Measurements from ENCODE around the gene GPC6. TPM values are rescaled to one million over a fixed set of nuclear protein-coding genes. Genes with fewer than 3 reads are reported as not detected.
"Not testable (repeated sequence)": the region's sequence is repeated elsewhere in the genome, so short reads cannot be mapped to it uniquely, and the experiment has no call there.

GPC6 gene
- total RNA-seq, 1 donor from 2014 or later, result 63.0 TPM

DNA sequence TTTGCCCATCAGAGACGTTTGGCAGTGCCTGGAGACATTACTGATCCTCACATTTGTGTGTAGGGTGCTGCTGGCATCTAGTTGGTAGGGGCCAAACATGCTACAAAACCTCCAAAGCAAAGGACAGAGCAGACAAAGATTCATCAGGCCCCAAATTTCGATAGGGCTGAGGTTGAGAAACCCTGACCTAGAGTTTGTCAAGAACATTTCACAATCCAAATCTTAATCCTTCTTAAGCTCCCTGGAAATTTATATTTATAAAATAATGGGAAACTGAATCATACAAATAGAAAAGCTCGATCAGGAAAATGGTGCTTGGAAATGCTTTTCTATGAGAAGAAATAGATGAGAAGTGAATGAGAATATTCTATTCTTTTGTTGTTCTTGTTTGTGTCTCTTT lies 979.3 kb downstream of the GPC6 start:
- Histone ChIP-seq H4K20me1 (ENCODE audit: insufficient read depth, low read length) (no peaks in the 10 kb centered on the region), H3K36me3 (ENCODE audit: insufficient read depth, low read length) (no peaks in the 10 kb centered on the region), H3K4me3 (ENCODE audit: insufficient read depth, low read depth, low read length) (no peak overlapping the region), H3K9ac (ENCODE audit: low read length) (no peak overlapping the region), H3K79me2 (ENCODE audit: insufficient read depth, low read length) (no peaks in the 10 kb centered on the region), H3K9me3 (ENCODE audit: insufficient read depth, low read depth, low read length) (no peaks in the 10 kb centered on the region), H3K4me2 (ENCODE audit: low read length) (no peak overlapping the region), H3K27me3 (ENCODE audit: insufficient read depth, low read length) (no peaks in the 10 kb centered on the region), H3K27ac (ENCODE audit: low read depth, low read length) (no peak overlapping the region), H3K4me1 (ENCODE audit: insufficient read depth, low read length) (no peaks in the 10 kb centered on the region), H2AFZ (ENCODE audit: low read depth, low read length) (no peak overlapping the region)
- H3K27ac Mint-ChIP-seq (ENCODE audit: unreplicated experiment), result no peak overlapping the region
- H3K36me3 Mint-ChIP-seq (ENCODE audit: low read depth, unreplicated experiment), result no peaks in the 10 kb centered on the region
- DNase-seq (ENCODE audit: low read depth), result no peak
- H3K27me3 Mint-ChIP-seq (ENCODE audit: low read depth, unreplicated experiment), result no peaks in the 10 kb centered on the region
- H3K4me1 Mint-ChIP-seq (ENCODE audit: low read depth, unreplicated experiment), result peaks cover 5% of the 10 kb centered on the region
- TF ChIP-seq, protein P1, sequence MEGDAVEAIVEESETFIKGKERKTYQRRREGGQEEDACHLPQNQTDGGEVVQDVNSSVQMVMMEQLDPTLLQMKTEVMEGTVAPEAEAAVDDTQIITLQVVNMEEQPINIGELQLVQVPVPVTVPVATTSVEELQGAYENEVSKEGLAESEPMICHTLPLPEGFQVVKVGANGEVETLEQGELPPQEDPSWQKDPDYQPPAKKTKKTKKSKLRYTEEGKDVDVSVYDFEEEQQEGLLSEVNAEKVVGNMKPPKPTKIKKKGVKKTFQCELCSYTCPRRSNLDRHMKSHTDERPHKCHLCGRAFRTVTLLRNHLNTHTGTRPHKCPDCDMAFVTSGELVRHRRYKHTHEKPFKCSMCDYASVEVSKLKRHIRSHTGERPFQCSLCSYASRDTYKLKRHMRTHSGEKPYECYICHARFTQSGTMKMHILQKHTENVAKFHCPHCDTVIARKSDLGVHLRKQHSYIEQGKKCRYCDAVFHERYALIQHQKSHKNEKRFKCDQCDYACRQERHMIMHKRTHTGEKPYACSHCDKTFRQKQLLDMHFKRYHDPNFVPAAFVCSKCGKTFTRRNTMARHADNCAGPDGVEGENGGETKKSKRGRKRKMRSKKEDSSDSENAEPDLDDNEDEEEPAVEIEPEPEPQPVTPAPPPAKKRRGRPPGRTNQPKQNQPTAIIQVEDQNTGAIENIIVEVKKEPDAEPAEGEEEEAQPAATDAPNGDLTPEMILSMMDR (IDR thresholded peaks at IDR 0.05; ENCODE audit: insufficient read depth, low read depth, low read length), result no peak
- TF ChIP-seq EZH2 (IDR thresholded peaks at IDR 0.05; ENCODE audit: insufficient read depth, low read length), result no peak
- peaks cover 2% of the 10 kb centered on the region for H3K9me3 Mint-ChIP-seq (ENCODE audit: unreplicated experiment)
- FAIRE-seq, result no peak
- no peak overlapping the region for H3K4me3 Mint-ChIP-seq (ENCODE audit: unreplicated experiment)

DNA sequence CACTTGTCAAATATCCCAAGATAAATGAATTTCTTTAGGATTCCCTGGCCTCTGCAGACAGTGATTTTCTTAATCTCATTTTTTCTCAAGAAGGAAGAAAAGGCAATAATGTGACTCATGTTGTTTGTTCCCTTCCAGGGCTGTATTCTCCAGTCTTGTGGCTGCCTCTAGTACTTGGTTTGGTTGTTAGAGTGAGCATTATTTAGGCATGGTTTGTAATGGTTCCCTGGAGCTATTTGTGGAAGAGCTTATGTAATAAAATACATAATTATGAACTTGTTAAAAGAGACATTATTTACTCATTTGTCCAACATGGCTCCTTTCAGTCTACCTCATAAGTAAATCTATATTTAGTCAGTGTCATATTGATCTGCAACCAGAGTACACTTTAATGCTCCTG lies 982.5 kb downstream of the GPC6 start:
- H3K79me2 ChIP-seq (ENCODE audit: insufficient read depth, low read length), result no peaks in the 10 kb centered on the region
- no peak for TF ChIP-seq EZH2 (IDR thresholded peaks at IDR 0.05; ENCODE audit: insufficient read depth, low read length)
- TF ChIP-seq, protein P1 (IDR thresholded peaks at IDR 0.05; ENCODE audit: insufficient read depth, low read depth, low read length), result no peak
- Mint-ChIP-seq H3K9me3 (ENCODE audit: unreplicated experiment) (no peaks in the 10 kb centered on the region), H3K4me1 (ENCODE audit: low read depth, unreplicated experiment) (peaks cover 5% of the 10 kb centered on the region), H3K4me3 (ENCODE audit: unreplicated experiment) (no peak overlapping the region), H3K36me3 (ENCODE audit: low read depth, unreplicated experiment) (no peaks in the 10 kb centered on the region), H3K27ac (ENCODE audit: unreplicated experiment) (no peak overlapping the region), H3K27me3 (ENCODE audit: low read depth, unreplicated experiment) (no peaks in the 10 kb centered on the region)
- DNase-seq (ENCODE audit: low read depth), result no peak
- H3K4me2 ChIP-seq (ENCODE audit: low read length), result no peak overlapping the region
- no peak overlapping the region for H2AFZ ChIP-seq (ENCODE audit: low read depth, low read length)
- FAIRE-seq, result peak; percentile 26
- no peak overlapping the region for H3K4me3 ChIP-seq (ENCODE audit: insufficient read depth, low read depth, low read length)
- no peaks in the 10 kb centered on the region for H3K9me3 ChIP-seq (ENCODE audit: insufficient read depth, low read depth, low read length)
- H3K4me1 ChIP-seq (ENCODE audit: insufficient read depth, low read length), result no peaks in the 10 kb centered on the region
- H4K20me1 ChIP-seq (ENCODE audit: insufficient read depth, low read length), result no peaks in the 10 kb centered on the region
- no peaks in the 10 kb centered on the region for H3K36me3 ChIP-seq (ENCODE audit: insufficient read depth, low read length)
- no peak overlapping the region for H3K9ac ChIP-seq (ENCODE audit: low read length)
- H3K27ac ChIP-seq (ENCODE audit: low read depth, low read length), result no peak overlapping the region
- no peaks in the 10 kb centered on the region for H3K27me3 ChIP-seq (ENCODE audit: insufficient read depth, low read length)

DNA sequence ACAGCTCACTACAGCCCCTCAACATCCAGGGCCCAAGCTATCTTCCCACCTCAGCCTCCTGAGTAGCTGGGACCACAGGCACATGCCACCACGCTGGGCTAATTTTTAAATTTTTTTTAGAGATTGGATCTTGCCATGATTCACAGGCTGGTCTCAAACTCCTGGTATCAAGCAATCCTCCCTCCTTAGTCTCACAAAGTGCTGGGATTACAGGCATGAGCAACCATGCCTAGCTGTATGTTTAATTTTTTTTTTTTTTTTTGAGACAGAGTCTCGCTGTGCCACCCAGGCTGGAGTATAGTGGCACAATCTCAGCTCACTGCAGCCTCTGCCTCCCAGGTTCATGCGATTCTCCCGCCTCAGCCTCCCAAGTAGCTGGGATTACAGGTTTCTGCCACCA lies 983.3 kb downstream of the GPC6 start:
- not testable (repeated sequence) for H3K4me3 Mint-ChIP-seq (ENCODE audit: unreplicated experiment); H3K4me1 Mint-ChIP-seq (ENCODE audit: low read depth, unreplicated experiment); H3K27ac ChIP-seq (ENCODE audit: low read depth, low read length); H3K27ac Mint-ChIP-seq (ENCODE audit: unreplicated experiment); H3K4me3 ChIP-seq (ENCODE audit: insufficient read depth, low read depth, low read length); H4K20me1 ChIP-seq (ENCODE audit: insufficient read depth, low read length); H3K9me3 ChIP-seq (ENCODE audit: insufficient read depth, low read depth, low read length); H3K9ac ChIP-seq (ENCODE audit: low read length); FAIRE-seq; H3K36me3 Mint-ChIP-seq (ENCODE audit: low read depth, unreplicated experiment); DNase-seq (ENCODE audit: low read depth); H3K27me3 ChIP-seq (ENCODE audit: insufficient read depth, low read length); H3K36me3 ChIP-seq (ENCODE audit: insufficient read depth, low read length); H3K9me3 Mint-ChIP-seq (ENCODE audit: unreplicated experiment); H3K79me2 ChIP-seq (ENCODE audit: insufficient read depth, low read length); H3K4me1 ChIP-seq (ENCODE audit: insufficient read depth, low read length); H2AFZ ChIP-seq (ENCODE audit: low read depth, low read length); H3K4me2 ChIP-seq (ENCODE audit: low read length); H3K27me3 Mint-ChIP-seq (ENCODE audit: low read depth, unreplicated experiment)

Measured in astrocyte (in vitro differentiated cells and primary cell).